OCI-LY3 (cell line): ENCODE data around the gene RAD51.

Experiments
- EZH2phosphoT487 ChIP-seq: fragments of 200-600 bp; shearing (Covaris generic); IDR thresholded peaks from 2 replicates; pipeline ENCODE4 v1.6.1; 2018; ENCODE audit warnings: antibody characterized with exemption, mixed run types, low read depth
- TF ChIP-seq, protein P1 (sequence below): fragments of 200-600, 300-600 bp; sonication (generic); IDR thresholded peaks from 2 replicates; pipeline ENCODE4 v1.5.1; 2014; ENCODE audit warnings: antibody characterized with exemption, low read length, low read depth

DNA sequence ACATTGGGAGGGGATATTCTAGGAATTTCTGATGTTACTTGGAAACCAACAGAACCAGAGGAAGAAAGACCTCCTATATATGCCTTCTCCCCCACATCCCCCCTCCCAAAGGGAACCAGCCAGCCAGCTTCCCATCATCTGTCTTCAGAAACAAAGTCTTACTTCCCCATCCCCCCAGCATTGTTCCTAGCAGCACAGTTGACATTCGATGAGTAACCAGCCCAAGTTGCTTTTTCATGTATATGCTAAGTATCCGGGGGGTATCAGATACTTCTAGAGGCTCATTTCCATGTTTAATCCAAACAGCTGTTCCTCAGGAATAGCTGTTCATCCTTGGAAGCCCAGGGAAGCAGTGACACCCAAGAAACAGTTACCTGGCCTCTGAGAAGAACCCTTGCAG is 44.1 kb downstream of the RAD51 start:
- TF ChIP-seq, protein P1, sequence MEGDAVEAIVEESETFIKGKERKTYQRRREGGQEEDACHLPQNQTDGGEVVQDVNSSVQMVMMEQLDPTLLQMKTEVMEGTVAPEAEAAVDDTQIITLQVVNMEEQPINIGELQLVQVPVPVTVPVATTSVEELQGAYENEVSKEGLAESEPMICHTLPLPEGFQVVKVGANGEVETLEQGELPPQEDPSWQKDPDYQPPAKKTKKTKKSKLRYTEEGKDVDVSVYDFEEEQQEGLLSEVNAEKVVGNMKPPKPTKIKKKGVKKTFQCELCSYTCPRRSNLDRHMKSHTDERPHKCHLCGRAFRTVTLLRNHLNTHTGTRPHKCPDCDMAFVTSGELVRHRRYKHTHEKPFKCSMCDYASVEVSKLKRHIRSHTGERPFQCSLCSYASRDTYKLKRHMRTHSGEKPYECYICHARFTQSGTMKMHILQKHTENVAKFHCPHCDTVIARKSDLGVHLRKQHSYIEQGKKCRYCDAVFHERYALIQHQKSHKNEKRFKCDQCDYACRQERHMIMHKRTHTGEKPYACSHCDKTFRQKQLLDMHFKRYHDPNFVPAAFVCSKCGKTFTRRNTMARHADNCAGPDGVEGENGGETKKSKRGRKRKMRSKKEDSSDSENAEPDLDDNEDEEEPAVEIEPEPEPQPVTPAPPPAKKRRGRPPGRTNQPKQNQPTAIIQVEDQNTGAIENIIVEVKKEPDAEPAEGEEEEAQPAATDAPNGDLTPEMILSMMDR, result no peak
- no peak for TF ChIP-seq EZH2phosphoT487
